ENCODE measurements around the gene WDR55.
"Not testable (repeated sequence)": the region's sequence is repeated elsewhere in the genome, so short reads cannot be mapped to it uniquely, and the experiment has no call there.

GRCh38 chr5:140721395-140721794, 56.7 kb downstream of the WDR55 start:
- not testable (repeated sequence) for TF ChIP-seq CTCF (IDR thresholded peaks at IDR 0.05; ENCODE audit: low read depth, low read length); EZH2phosphoT487 (IDR thresholded peaks at IDR 0.05; ENCODE audit: low read depth)
